Body of pancreas (tissue), 4 donors: ENCODE measurements around the gene ABCC3.

Source experiments
- POLR2A ChIP-seq, 3 donors: fragments of 450-650 bp; IDR thresholded peaks; one replicate each; pipeline ENCODE4 v1.6.1; 2016; ENCODE audit warnings: antibody characterized with exemption in 3 of 3, mild to moderate bottlenecking in 2 of 3
- TF ChIP-seq, protein P1 (sequence below), 7 experiments: fragments of 450-650 bp in 4 of 7; fragments of 200-600 bp in 3 of 7; sonication (generic) in 3 of 7; IDR thresholded peaks; one replicate each; pipeline ENCODE4 v1.5.1; 2016 to 2019; ENCODE audit warnings: antibody characterized with exemption in 7 of 7

DNA sequence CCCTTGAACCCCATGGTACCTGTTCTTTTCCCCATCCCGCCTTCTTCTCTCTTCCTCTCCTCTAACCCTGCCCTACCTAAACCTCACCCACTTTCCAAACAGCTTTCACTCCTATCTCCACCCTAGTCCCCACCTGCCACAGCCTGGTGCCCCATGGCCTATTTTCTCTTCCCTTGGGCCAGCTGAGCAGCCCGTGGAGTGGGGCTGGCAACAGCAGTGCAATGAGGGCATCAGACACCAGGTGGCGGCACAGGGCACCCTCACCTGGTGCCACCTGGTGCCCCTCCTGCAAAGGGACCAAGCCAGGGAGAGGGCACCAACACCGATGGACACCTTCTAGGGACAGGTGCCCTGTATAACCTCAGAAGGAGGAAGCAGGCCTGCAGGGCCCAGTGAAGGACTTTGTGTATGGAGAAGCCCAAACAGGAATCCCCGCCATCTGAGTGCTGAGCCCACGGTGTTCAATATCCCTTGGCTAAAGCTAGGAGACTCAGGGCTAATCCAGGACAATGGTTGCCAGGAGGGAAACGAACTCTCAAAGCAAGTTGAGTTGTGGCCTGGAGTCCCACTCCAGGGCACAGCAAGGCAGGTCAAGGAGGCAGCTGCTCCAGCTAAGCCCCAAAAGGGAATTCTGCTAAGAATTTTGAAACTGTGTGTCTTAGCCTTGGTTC, 4.0 kb upstream of the ABCC3 start:
- no peak for TF ChIP-seq POLR2A (IDR thresholded peaks at IDR 0.05)
- TF ChIP-seq, protein P1, sequence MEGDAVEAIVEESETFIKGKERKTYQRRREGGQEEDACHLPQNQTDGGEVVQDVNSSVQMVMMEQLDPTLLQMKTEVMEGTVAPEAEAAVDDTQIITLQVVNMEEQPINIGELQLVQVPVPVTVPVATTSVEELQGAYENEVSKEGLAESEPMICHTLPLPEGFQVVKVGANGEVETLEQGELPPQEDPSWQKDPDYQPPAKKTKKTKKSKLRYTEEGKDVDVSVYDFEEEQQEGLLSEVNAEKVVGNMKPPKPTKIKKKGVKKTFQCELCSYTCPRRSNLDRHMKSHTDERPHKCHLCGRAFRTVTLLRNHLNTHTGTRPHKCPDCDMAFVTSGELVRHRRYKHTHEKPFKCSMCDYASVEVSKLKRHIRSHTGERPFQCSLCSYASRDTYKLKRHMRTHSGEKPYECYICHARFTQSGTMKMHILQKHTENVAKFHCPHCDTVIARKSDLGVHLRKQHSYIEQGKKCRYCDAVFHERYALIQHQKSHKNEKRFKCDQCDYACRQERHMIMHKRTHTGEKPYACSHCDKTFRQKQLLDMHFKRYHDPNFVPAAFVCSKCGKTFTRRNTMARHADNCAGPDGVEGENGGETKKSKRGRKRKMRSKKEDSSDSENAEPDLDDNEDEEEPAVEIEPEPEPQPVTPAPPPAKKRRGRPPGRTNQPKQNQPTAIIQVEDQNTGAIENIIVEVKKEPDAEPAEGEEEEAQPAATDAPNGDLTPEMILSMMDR (IDR thresholded peaks at IDR 0.05) = peak; percentile 85 to 99 (median 97)
